Measurements from ENCODE around the gene PLCL1.

The PLCL1 gene

DNA sequence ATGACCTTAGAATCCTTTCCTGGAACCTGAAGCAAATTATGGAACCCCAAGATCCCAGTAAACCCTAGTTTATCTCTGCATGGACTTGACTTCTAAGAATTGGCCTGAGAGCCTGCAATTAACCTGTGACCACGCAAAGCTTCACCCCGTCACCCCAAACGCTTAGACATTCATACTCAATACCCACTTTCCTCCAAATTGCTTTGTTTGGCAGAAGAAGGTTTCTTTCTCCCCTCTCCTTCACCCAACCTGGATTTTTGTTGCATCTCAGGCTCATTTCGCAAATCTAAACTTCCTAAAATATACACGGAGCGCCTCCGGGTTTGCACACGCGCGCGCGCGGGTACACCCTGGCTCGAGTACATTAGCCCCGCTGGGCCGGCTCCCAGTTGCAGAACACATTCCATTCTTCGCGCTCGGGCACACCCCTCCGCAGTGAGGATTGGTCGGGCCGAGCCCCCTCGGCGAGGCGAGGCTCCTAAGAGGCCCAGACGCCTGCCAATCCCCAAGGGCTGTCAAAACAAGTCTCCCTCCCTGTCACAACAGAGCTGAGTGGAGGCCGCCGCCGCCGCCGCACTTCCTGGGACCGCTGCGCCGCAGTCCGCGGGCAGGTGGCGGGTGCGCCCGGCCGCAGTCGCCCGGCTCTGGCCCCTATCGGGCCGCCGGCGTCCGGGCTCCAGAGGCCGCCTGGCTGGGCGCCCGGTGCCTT lies at the start of gene PLCL1:
Gene PLCL1, plus strand, starts transcription at position 545 of the 709 bp plus-strand sequence.
- peak; percentile 62 for DNase-seq

DNA sequence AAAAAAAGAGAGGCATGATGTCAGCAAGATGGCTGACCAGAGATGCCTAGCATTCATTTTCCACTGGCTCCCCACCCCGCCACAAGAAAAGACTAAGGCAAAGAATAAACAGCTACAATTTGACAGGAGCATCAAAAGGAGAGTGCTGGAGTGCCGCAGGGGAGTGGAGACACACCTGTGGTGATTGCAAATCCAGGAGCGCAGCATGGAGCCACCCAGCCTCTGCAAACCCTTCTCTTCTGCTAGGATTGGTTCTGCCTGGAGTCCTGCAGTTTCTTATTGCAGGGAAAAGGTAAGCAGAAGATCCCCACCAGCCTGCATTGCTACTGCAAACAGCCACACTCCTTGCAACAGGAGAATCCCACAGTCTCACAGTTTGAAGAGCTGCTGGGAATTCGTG lies 45.4 kb upstream of the PLCL1 start:
- no peak for DNase-seq

DNA sequence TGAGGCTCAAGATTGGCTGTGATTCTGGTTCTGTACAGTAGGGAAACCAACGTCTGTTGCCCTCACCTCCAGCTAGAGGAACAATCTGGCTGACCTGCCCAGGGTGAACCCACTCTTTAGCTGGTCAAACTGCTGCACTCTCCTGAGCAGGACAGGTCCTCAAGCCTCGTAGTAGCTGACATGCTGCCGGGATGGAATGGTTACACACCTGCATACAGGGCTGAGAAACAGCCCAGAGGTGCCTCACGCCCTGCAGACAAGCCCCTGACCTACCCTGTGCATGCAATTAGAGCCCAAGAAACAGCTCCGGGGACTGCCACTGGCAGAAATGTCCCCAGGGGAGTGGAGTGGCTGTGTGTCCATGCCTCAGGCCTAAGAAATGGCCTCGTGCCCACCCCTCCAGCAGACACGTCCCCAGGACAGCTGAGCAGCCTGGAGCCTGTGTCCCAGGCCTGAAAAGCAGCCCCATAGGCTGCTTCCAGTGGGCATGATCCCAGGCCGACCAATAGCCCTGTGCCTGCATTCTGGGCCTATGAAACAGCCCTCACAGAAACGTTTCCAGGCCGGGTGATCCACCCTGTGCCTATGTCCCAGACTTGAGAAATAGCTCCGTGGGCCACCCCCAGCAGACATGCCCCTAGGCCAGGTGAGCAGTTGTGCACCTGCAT lies 44.6 kb upstream of the PLCL1 start:
- DNase-seq, result no peak

DNA sequence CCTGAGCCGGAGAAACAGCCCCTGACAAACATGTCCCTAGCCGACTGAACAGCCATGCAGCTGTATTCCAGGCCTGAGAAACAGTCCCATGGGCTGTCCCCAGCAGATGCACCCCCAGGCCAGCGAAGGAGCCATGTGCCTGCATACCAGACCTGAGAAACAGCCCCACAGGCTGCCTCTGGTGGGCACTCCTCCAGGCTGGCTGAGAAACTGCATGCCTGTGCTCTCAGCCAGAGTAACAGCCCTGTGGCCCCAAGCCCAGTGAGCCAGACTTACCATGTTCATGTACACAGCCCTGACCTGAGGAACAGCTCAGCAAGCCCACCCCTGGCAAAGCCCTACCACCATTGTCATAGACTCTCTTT lies 44.1 kb upstream of the PLCL1 start:
- DNase-seq, result no peak

DNA sequence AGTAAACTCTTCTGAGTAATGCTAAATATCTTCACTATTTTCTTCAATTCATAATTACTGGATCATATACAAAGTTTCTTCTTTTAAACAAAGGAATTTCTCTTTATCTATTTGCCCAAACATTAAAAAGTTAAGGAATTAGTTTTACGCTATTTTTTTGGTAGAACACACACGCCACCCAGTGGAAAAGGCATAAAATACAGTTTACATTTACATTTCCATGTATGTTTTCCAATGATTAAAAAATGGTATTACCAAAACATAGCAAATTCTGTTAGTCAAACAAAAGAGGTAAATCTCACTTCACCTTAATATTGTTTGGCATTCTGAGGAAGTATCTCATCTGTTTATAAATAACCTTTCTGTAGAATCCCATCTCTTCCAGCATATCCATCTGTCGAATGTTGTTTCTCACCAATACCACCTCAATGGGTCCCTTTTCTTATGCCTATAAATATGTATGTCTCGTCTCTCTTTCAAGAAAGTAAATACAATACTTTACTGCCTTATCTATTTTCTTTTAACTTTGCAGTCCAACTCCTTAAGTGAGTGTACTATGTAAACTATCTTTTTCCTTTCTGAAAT lies 26.5 kb upstream of the PLCL1 start:
- DNase-seq, result no peak

DNA sequence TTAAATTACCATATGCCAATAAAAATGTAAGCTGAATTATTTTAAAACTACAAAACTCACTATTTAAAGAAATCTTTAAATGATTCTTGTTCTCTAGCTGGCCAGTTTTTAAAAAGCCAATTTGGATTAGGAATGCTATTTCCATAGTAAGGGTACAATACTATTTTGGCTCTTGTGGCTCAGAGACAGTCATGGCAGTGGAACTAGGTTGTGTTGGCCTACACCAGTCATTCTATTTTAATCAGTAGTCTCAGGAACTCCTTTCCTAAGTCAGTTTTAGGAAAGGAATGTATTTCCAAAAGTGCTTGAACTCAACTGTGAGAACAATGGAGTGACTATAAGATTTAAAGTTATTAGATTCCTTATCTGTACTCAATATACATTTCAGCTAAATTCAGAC lies 25.1 kb upstream of the PLCL1 start:
- DNase-seq, result no peak

DNA sequence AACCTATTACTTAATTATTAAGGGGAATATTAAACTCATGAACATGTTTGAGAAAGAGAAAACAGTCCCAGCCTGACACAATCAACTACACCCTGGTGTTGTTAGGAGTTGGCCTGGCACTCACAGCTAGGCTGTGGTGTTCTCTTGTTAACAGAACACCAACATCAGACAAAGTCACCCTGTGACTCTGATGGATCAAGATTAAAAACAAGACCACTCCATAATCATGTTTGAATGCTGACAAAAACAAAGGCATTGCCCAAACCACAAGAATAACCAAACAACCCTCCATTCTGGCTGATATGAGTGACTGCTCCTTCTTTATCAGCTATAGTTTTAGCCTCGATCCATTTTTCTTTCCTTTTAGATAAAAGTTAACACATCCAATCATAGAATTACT lies 22.3 kb upstream of the PLCL1 start:
- DNase-seq, result no peak

DNA sequence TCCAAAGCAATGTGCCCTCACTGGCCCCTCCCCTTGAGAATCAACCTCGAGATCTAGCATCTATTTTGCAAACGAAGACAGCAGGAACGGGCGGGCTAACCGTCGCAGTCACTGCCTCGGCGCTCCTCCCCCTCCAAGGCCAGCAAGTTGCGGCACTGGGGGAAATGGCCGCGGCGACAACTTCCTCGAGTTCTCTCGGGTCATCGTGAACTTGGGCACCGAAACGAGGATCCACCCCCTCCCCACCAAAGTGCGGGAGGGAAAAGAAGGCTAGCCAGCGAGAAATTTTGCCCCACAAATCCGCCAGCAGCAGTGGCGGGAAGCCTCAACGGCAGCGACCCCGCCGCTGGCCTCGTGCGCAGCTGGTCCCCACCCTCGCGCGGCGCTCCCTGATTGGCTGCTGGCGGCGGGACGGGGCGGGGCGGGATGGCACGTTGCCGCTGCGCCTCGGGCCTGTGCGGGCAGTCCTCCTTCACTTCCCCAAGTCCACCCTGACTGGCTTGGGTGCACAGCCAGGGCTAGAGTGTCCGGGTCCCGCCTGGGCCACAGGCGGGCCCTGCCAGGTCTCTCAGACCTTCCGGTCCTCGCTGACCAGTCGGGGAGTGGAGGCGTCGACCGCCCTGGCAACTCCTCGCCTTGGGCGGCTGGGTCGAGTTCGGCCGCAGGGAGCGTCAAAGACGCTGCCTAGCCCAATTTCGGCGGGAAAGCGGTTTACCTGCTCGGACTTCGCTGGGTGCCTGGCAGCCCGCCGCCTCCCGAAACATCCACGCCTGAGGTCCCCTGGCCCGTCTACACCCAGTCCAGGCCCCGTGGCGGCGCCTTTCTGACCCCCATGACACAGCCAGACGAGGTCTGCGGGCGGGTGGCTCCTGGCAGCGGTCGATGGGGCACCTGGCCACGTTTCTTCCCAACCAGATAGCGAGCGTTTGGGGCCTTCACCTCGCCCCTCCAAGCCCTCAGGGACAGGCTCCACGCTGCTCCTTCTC lies 19.1 kb upstream of the PLCL1 start, which contains the start of gene BOLL:
Gene BOLL, minus strand, starts transcription at position 364 of the 986 bp plus-strand sequence. CDS start 3,469 bp downstream, outside the sequence.
- no peak for DNase-seq

DNA sequence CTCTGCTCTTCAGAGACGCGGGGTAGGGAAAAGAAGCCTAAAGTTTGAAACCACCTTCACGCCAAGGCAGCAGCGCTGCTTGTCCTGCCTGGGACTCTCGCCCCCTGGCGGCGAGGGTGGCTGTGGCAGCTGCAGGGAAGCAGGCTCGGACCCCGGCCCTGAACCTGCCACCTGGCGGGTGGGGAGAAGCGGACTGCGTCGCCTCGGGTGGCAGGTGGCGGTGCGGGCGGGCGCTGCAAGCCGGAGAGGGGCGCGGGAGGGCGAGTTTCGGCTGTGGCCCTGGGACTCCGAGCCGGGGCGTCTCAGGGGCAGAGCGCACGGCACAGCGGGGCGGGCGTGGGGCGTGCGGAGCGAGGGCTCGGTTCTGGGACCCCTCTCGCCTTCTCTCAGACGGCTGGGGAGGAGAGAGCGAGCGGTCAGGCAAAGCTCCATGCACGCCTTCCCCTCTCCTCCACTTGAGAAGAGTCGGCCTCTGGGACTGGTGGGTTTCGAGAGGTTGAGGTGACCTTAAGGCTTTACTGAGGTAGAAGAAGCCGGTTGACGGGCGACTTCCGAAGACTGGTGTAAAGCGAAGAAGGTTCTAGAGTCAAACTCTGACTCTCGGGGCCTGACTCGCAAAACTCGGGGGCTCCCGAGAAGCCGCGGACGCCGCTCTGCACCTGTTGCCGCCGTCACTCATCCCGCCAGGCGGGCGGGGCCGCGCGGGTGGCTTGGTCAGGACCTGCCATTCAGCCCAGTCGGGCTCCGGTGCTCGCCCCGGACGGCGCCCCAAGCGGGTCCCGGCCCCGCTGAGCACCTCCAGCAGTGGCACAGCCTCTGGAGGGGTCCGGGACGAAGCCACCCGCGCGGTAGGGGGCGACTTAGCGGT lies 18.1 kb upstream of the PLCL1 start:
- no peak for DNase-seq

DNA sequence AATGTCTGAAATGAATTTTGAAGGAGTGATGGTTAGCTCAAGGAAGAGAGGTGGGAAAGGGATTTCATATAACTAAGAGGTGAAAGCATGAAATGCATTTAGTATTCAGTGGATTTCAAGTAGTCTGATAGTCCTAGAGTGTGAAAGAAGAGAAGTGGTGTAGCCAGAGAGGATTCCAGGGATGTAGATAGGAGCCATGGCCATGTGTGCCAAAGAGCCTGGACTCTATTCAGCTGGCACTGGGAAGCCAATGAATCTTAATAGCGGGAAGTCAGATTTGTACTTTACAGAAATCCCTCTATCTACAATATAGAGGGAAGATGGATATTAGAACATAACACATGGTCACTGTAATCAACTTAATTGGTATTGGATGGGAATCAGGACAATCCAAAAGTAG lies 10.9 kb upstream of the PLCL1 start:
- no peak for DNase-seq

DNA sequence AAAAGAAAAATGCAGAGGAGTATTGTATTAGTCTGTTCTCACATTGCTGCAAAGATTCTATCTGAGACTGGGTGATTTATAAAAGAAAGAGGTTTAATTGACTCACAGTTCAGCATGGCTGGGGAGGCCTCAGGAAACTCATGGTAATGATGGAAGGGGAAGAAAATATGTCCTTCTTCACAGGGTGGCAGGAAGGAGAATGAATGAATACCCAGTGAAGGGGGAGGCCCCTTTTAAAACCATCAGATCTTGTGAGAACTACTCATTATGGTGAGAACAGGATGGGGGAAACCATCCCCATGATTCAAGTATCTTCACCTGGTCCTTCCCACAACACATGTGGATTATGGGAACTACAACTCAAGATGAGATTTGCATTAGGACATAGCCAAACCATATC lies 9.1 kb upstream of the PLCL1 start:
- no peak for DNase-seq

DNA sequence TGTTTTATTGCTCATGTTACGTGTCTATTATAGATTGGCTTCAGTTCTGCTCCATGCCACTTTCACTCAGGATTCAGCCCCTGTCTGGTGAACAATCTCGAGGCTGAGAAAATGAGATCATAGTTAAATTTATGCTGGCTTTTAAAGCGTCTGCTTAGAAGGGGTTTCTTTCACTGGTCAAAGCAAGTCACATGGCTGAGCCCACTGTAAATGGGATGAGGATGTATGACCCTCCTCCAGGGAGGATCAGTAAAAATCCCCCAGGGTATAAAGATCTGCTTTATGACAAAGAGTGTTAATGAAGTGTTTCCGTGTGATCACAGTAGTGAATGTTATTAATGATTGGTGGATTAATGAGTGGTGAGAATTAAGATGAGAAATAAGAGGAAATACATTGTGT lies 6.2 kb upstream of the PLCL1 start:
- no peak for DNase-seq

DNA sequence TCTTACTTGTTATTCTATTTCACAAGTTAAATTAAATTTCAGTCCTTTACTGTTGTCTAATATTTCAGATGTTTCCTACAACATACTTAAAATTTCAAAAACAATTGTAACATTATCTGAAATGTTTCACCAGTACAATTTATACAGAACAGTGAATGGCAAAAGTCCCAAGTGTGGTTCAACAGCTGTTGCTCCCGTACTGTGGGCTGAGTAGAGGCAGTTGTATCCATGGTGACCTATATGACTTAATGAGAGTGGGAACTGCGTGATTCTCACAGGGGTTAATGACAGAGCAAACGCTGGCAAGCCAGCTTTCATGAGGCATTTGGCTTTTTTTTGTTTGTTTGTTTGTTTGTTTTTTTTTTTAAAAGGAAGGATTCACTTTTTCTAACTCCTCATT lies 5.3 kb upstream of the PLCL1 start:
- no peak for DNase-seq

DNA sequence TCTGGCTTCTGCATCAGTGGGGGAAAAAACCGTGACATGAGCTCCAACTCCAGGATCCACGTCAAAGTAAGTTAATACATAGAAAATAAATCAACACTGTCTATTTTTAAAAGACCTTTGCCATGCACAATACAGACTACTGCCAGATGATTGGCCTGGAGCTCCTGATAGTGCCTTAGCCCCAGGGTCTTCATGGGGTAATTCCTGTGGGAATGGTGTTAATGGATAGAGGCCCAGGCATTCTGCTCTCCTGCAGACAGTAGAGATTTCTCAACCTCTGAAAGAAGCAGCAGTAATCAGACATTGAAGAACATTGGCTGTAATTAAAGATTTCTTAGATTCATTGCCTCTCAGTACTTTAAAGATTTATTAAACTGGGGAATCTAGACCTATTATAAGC lies 4.3 kb upstream of the PLCL1 start:
- no peak for DNase-seq

DNA sequence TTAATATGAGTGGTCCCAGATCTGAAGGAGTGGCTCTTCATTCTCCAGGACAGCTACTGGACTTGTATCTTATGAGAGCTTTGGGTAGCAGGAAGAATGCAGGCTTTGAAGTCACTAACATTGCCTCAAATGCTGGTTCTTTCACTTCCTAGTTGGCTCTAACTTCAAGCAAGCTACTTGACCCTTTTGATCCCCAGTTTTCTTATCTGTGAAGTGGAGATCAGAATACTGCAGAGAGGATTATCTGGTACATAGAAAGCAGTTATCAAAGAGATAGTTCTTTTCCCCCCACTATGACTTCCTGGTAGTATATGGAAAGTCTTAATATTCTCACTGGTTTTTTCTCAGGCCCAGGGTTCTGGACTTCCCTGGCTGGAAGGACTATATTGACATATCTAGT lies 3.4 kb upstream of the PLCL1 start:
- DNase-seq, result no peak

DNA sequence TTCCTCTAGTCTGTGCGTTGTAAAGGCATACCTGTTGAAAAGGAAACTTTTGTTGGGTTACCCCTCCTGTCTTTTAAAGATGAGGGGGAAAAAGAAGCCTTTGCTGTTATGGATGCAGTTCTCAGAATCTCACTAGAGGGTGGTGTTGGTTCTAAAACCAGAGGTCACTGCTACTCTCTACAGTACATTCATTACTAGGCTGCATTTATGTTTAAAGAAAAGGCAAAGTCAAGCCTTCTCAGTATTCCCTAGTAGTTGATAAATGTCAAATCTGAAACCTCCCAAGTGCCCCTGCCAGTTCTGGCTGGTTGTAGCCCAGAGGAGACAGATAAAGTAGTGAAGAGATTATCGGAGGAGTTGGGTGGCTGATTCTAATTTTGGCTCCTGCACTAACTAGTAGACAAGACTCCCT lies 1.4 kb upstream of the PLCL1 start:
- peak; percentile 11 for DNase-seq

DNA sequence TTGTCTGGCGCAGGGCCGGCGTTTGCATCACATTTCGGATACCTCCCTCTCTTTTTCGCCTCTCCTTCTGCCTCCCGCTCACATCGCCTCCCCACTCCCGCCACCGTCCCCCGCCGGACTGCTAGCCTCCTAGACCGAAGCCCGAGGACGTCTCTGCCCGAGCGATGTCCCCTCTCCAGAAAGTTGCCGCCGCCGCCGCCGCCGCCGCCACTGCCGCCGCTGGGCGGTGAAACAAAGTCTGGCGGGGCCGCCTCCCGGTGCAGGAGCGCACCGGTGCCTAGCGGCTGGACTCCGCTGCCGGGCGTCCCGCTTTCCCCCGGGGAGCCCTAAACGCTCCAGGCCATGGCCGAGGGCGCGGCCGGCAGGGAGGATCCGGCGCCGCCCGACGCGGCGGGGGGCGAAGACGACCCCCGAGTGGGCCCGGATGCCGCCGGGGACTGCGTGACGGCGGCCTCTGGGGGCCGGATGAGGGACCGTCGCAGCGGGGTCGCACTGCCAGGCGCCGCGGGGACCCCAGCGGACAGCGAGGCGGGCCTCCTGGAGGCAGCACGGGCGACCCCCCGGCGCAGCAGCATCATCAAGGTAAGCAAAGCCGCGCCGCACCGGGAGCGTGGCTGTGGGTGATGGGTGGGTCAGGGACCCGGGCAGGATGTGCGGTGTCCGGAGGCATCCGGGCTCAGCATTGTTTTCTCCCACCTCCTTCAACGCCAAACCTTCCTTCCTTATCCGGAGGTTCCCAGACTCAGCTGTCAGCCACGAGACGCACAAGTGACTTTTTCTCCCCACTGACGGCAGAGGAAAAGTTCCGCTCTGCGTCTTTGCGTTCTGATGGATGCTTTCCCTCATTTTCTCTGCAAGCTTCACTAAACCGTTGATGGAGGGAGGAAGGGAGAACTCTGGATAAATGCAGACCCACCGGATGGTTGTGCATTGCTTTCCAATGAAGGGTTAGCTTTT lies 643 bp downstream of the PLCL1 start:
- DNase-seq, result no peak

DNA sequence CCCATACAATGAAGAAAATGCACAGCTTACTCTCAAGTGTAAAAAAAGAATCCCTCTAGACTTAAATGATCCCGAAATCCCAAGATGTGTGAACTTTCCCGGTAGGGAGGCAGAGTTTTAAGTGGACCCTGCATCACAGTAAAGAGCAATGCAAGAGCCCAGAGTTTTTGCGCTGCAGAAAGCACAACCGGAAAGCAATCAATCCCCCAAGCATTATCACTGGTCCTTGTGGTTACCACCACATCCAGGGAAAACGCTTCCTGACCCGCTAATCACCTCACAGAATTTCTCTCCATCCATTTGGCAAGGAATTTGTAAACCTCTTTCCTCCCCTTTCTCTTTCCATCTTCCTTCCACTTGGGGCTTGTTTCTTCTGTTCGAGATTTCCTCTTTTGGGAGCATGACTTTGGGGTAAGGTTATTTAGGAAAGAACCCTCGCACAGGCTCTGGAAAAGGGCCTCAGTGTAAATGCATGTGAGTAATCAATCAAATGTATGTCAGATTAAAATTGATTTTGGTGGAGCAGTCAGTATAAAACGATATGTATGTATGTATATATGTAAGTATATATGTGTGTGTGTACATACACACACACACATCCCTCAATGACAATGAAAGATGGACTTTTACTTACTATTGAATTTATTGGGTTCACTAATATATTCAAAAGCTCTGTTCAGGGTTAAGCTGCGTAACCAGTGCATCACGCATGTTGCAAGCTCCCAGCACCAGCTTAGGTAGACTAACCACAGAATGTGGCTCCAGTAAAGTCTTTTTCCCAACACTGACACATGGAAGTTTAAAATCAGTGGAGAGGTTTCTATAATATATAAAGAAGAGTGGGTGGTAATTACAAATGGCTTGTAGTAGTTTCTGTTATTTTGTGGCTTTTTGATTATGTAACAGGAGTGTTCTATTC lies 1.6 kb downstream of the PLCL1 start:
- DNase-seq, result no peak

DNA sequence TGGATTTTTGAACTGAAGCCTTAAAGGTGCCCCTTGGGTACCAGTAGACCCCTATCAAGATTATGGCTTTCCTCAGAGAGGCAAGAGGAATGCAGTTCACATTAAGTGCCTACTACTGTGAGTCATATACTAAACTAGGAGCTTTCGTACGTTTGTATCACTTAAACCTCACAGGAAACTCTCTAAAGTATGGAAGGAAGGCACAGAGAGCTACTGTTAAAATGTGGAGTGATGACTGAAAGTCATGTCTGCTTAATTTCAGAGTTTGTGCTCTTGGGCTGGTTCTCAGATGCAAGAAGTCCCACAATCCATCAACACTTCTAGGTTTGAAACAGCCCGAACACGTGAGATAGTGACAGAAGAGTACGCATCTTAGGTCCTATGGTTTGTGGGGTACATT lies 4.7 kb downstream of the PLCL1 start:
- DNase-seq, result no peak

DNA sequence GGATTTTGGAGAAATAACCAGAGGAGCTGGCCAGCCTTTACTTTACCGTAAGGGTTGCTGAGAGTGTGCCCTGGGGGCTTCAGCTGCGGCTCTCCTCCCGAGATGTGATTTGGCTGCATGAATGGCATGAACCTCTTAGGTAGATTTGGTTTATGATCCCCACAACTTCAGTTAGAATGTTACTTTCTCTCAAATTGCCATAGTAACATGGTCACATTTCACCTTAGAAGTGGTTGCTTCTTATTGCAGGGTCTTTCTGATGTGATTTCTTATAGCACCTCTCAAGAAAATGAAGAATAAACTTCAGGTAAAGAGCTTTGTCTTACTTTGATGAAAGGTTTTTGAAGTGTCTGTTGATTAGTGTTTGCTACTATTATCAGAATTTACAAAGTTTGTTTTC lies 5.6 kb downstream of the PLCL1 start:
- no peak for DNase-seq

Data from DMS 273 treated with DMSO at 0.1 percent for 48 hours (cell line).